COLO829 (cell line): Measurements from ENCODE around the gene PARVA.
"Not testable (repeated sequence)": the region's sequence is repeated elsewhere in the genome, so short reads cannot be mapped to it uniquely, and the experiment has no call there.

ENCODE experiments used
- DNase-seq: peaks from one replicate; pipeline ENCODE4 v3.0.0; 2012; ENCODE audit warnings: low spot score

PARVA gene

GRCh38 chr11:12503886-12504285, 126.5 kb downstream of the PARVA start:
- no peak for DNase-seq

- no peak for DNase-seq
Measured at GRCh38 chr11:12505183-12505582, 127.8 kb downstream of the PARVA start.

- DNase-seq = no peak
Measured at GRCh38 chr11:12506404-12506921, 129.1 kb downstream of the PARVA start.

- DNase-seq = no peak
Measured at GRCh38 chr11:12507391-12507790, 130.0 kb downstream of the PARVA start.

GRCh38 chr11:12508151-12508751, 130.9 kb downstream of the PARVA start:
- no peak for DNase-seq

- DNase-seq = no peak
Measured at GRCh38 chr11:12509371-12509770, 132.0 kb downstream of the PARVA start.

GRCh38 chr11:12512132-12512531, 134.8 kb downstream of the PARVA start:
- DNase-seq = no peak

GRCh38 chr11:12512826-12513395, 135.5 kb downstream of the PARVA start:
- DNase-seq = no peak

GRCh38 chr11:12516387-12517105, 139.2 kb downstream of the PARVA start:
- no peak for DNase-seq

GRCh38 chr11:12517306-12517705, 139.9 kb downstream of the PARVA start:
- DNase-seq = no peak

- DNase-seq = no peak
Measured at GRCh38 chr11:12517741-12518140, 140.4 kb downstream of the PARVA start.

GRCh38 chr11:12518606-12519385, 141.4 kb downstream of the PARVA start:
- DNase-seq = no peak

- DNase-seq = no peak
Measured at GRCh38 chr11:12520054-12520453, 142.7 kb downstream of the PARVA start.

GRCh38 chr11:12520576-12520975, 143.2 kb downstream of the PARVA start:
- DNase-seq = not testable (repeated sequence)

GRCh38 chr11:12523180-12523924, 146.0 kb downstream of the PARVA start:
- DNase-seq = no peak

GRCh38 chr11:12524865-12525264, 147.5 kb downstream of the PARVA start:
- no peak for DNase-seq

GRCh38 chr11:12525466-12526055, 148.2 kb downstream of the PARVA start:
- DNase-seq = no peak

- DNase-seq = no peak
Measured at GRCh38 chr11:12526789-12527188, 149.4 kb downstream of the PARVA start.

GRCh38 chr11:12528487-12528886, 151.1 kb downstream of the PARVA start:
- no peak for DNase-seq

- DNase-seq = no peak
Measured at GRCh38 chr11:12529041-12529440, 151.7 kb downstream of the PARVA start.

GRCh38 chr11:12529793-12530192, 152.4 kb downstream of the PARVA start:
- DNase-seq = no peak
